DOHH2 (cell line): ENCODE measurements around the gene TSPY1.
"Not testable (repeated sequence)": the region's sequence is repeated elsewhere in the genome, so short reads cannot be mapped to it uniquely, and the experiment has no call there.

ENCODE experiments used
- H3F3A ChIP-seq: fragments of 200-600 bp; sonication (generic), shearing (Covaris generic); 2 replicates; pipeline ENCODE4 v1.6.0; 2016; ENCODE audit warnings: antibody characterized with exemption, mild to moderate bottlenecking; ENCODE audit not compliant: control insufficient read depth, insufficient read depth
- H3K27ac ChIP-seq: fragments of 200-600 bp; sonication (generic); 2 replicates; pipeline ENCODE4 v1.5.1; 2014; ENCODE audit warnings: low read depth, mild to moderate bottlenecking, low read length, moderate library complexity
- H3K27me3 ChIP-seq: fragments of 200-600 bp; sonication (generic); 2 replicates; pipeline ENCODE4 v1.6.1; 2014; ENCODE audit warnings: mild to moderate bottlenecking, low read length, mixed read lengths; ENCODE audit not compliant: control insufficient read depth
- H3K36me3 ChIP-seq: fragments of 200-600 bp; sonication (generic); 2 replicates; pipeline ENCODE4 v1.6.1; 2014; ENCODE audit warnings: mild to moderate bottlenecking, low read length, moderate library complexity, mixed read lengths; ENCODE audit not compliant: control insufficient read depth
- H3K4me1 ChIP-seq: fragments of 200-600 bp; sonication (generic); 2 replicates; pipeline ENCODE4 v1.6.1; 2014; ENCODE audit warnings: mild to moderate bottlenecking, low read length, mixed read lengths; ENCODE audit not compliant: control insufficient read depth
- H3K4me2 ChIP-seq: fragments of 200-600 bp; sonication (generic); 2 replicates; pipeline ENCODE4 v1.6.0; 2014; ENCODE audit warnings: mild to moderate bottlenecking, low read length, moderate library complexity
- H3K4me3 ChIP-seq: fragments of 200-600 bp; sonication (generic); 2 replicates; pipeline ENCODE4 v1.5.1; 2014; ENCODE audit warnings: mild to moderate bottlenecking, low read length, mixed read lengths
- H3K79me2 ChIP-seq: fragments of 200-600 bp; sonication (generic); 2 replicates; pipeline ENCODE4 v1.6.1; 2014; ENCODE audit warnings: mild to moderate bottlenecking, low read length, mixed read lengths; ENCODE audit not compliant: control insufficient read depth
- H3K9me2 ChIP-seq: fragments of 200-600 bp; sonication (generic); replicated peaks from 2 replicates; pipeline ENCODE4 v1.6.1; 2014; ENCODE audit warnings: mild to moderate bottlenecking, low read length, mixed read lengths; ENCODE audit not compliant: control insufficient read depth
- H3K9me3 ChIP-seq: fragments of 200-600 bp; sonication (generic); 2 replicates; pipeline ENCODE4 v1.6.1; 2014; ENCODE audit warnings: antibody characterized with exemption, low read length, mixed read lengths; ENCODE audit not compliant: control insufficient read depth, insufficient read depth
- H4K20me1 ChIP-seq: fragments of 200-600 bp; sonication (generic); 2 replicates; pipeline ENCODE4 v1.6.0; 2014; ENCODE audit warnings: low read depth, mild to moderate bottlenecking, antibody characterized with exemption, low read length, moderate library complexity; ENCODE audit not compliant: control insufficient read depth, insufficient read depth

Gene TSPY1, protein sequence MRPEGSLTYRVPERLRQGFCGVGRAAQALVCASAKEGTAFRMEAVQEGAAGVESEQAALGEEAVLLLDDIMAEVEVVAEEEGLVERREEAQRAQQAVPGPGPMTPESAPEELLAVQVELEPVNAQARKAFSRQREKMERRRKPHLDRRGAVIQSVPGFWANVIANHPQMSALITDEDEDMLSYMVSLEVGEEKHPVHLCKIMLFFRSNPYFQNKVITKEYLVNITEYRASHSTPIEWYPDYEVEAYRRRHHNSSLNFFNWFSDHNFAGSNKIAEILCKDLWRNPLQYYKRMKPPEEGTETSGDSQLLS

DNA sequence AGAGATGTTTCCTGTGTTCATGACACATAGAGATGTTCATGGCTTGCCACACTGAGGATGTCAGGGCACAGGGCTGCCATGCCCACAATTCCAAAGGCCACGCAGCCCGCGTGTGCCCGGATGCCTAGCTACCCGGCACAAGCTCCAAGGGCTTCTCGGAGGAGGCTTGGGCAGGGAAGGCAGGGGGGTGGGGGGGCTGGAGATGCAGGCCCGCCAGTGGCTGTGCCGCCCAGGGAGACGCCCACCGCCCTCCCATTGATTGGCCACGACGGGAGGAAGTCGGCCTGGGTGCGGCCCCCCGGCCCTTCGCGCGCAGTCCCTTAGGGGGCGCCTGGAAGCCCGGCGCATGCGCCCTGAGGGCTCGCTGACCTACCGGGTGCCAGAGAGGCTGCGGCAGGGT is at the start of gene TSPY1:
TSS of gene TSPY1 (plus strand) at position 301 of the 400 bp plus-strand sequence. CDS start at position 347, 46 bp downstream.
- H3K27me3 ChIP-seq, H3K79me2 ChIP-seq, H3K9me2 ChIP-seq, H3K9me3 ChIP-seq, H3K27ac ChIP-seq, H3F3A ChIP-seq, H3K4me2 ChIP-seq, H4K20me1 ChIP-seq, H3K36me3 ChIP-seq, H3K4me1 ChIP-seq, H3K4me3 ChIP-seq: not testable (repeated sequence)

DNA sequence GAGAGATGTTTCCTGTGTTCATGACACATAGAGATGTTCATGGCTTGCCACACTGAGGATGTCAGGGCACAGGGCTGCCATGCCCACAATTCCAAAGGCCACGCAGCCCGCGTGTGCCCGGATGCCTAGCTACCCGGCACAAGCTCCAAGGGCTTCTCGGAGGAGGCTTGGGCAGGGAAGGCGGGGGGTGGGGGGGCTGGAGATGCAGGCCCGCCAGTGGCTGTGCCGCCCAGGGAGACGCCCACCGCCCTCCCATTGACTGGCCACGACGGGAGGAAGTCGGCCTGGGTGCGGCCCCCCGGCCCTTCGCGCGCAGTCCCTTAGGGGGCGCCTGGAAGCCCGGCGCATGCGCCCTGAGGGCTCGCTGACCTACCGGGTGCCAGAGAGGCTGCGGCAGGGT is 20.2 kb downstream of the TSPY1 start, which contains the start of gene TSPY9:
TSS of gene TSPY9 (plus strand) at position 301 of the 400 bp plus-strand sequence. CDS start at position 347, 46 bp downstream.
- not testable (repeated sequence) for H3K4me2 ChIP-seq, H3K9me3 ChIP-seq, H4K20me1 ChIP-seq, H3K4me1 ChIP-seq, H3F3A ChIP-seq, H3K4me3 ChIP-seq, H3K27ac ChIP-seq, H3K36me3 ChIP-seq, H3K27me3 ChIP-seq, H3K79me2 ChIP-seq, H3K9me2 ChIP-seq

DNA sequence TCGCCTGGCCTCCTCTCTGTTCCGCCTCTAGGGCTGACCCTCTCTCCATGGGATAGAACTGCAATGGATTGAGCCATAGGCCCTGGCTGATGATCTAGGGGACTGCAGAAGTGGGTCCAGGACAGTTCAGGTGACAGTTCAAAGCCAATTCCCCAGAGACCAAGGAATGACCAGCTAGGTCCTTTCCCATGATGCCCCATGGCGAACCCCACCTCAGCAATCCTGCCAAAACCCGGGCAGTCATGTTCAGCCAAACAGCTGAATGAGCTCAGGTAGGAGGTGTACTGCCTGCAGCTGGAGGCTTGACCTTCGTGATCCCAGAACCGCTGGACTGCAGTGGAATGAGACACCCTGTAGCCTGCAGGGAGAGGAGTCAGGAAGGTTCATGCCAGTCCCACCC is 37.6 kb downstream of the TSPY1 start:
- not testable (repeated sequence) for H3K9me2 ChIP-seq, H3K27ac ChIP-seq, H3K79me2 ChIP-seq, H4K20me1 ChIP-seq, H3K4me1 ChIP-seq, H3K4me2 ChIP-seq, H3K9me3 ChIP-seq, H3K4me3 ChIP-seq, H3F3A ChIP-seq, H3K27me3 ChIP-seq, H3K36me3 ChIP-seq

DNA sequence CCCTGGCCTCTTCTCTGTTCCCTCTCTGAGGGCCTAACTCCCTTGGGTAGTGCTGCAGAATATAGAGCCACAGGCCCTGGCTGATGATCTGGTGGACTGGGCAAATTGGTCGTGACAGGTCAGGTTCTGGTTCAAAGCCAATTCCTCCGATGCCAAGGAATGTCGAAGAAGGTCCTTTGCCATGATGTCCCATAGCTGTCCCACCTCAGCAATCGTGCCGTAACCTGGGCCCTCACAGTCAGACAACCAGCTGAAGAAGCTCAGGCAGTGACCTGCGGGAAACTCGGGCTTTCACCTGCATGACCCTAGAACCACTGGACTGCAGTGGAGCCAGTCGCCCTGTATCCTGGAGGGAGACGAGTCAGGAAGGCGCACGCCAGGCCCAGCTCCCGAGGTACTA is 49.5 kb downstream of the TSPY1 start:
- H3K27me3 ChIP-seq, H3K36me3 ChIP-seq, H3K9me3 ChIP-seq, H3K4me3 ChIP-seq, H3K79me2 ChIP-seq, H3F3A ChIP-seq, H3K4me1 ChIP-seq, H3K9me2 ChIP-seq, H4K20me1 ChIP-seq, H3K4me2 ChIP-seq, H3K27ac ChIP-seq: not testable (repeated sequence)
